Cardiac muscle cell (in vitro differentiated cells and primary cell): ENCODE data around the gene PRKG1. TPM values are rescaled to one million over a fixed set of nuclear protein-coding genes. Genes with fewer than 3 reads are reported as not detected.

ENCODE experiments used
- DNase-seq, 2 donors: peaks; one replicate each; pipeline versions ENCODE4 v3.0.0 to v3.0.0-alpha.2; 2010 to 2017; ENCODE audit warnings: low read depth in 1 of 2, low spot score in 1 of 2
- H3K27ac ChIP-seq: fragments of 200-600 bp; sonication (generic); 2 replicates; pipeline ENCODE4 v1.5.1; 2016
- H3K27me3 ChIP-seq: fragments of 200-600 bp; sonication (generic); 2 replicates; pipeline ENCODE4 v1.6.0; 2016; ENCODE audit warnings: control low read depth
- H3K36me3 ChIP-seq: fragments of 200-600 bp; sonication (generic); 2 replicates; pipeline ENCODE4 v1.5.1; 2016; ENCODE audit warnings: control low read depth
- H3K4me1 ChIP-seq: fragments of 200-600 bp; sonication (generic); 2 replicates; pipeline ENCODE4 v1.8.1; 2017; ENCODE audit warnings: low read depth, mild to moderate bottlenecking, mixed run types
- H3K4me3 ChIP-seq: fragments of 200-600 bp; sonication (generic); 2 replicates; pipeline ENCODE4 v1.5.1; 2016; ENCODE audit warnings: mild to moderate bottlenecking
- H3K9me3 ChIP-seq: fragments of 200-600 bp; sonication (generic); 2 replicates; pipeline ENCODE4 v1.5.1; 2017; ENCODE audit warnings: low read depth, mild to moderate bottlenecking, control low read depth
- CTCF ChIP-seq: IDR thresholded peaks from 2 replicates; pipeline ENCODE4 v1.5.1; 2012; ENCODE audit warnings: low read depth, mild to moderate bottlenecking, low read length
- polyA plus RNA-seq: library from polyadenylated mRNA; unstranded; fragments of >200 nt; fragmentation: Nextera tagmentation; extraction: Ambion mirVana; gene quantifications from 2 replicates; pipeline ENCODE4 v1.2.1, GENCODE V29; 2016
- total RNA-seq: library from RNA; depleted of rRNA; stranded (reverse); fragments of >200 nt; gene quantifications from 2 replicates; pipeline ENCODE4 v1.2.3, GENCODE V29; 2016

PRKG1 gene
- total and polyA plus RNA-seq, 2 experiments from 2014 or later, result 2.9 to 13.3 TPM

- H3K27me3 ChIP-seq, result no peaks in the 10 kb centered on the region
- TF ChIP-seq CTCF, result no peak
- no peak overlapping the region for H3K27ac ChIP-seq
- no peaks in the 10 kb centered on the region for H3K9me3 ChIP-seq
- H3K4me3 ChIP-seq, result no peak overlapping the region
- H3K36me3 ChIP-seq, result no peaks in the 10 kb centered on the region
- no peak for DNase-seq
- no peaks in the 10 kb centered on the region for H3K4me1 ChIP-seq
Observed at GRCh38 chr10:51196508-51197175, 122.4 kb downstream of the PRKG1 start.

GRCh38 chr10:51198170-51198569 lies 123.9 kb downstream of the PRKG1 start:
- Histone ChIP-seq H3K36me3 (no peaks in the 10 kb centered on the region), H3K27me3 (no peaks in the 10 kb centered on the region), H3K27ac (no peak overlapping the region), H3K9me3 (no peaks in the 10 kb centered on the region), H3K4me3 (no peak overlapping the region), H3K4me1 (no peaks in the 10 kb centered on the region)
- no peak for DNase-seq
- no peak for TF ChIP-seq CTCF

- Histone ChIP-seq H3K27me3 (no peaks in the 10 kb centered on the region), H3K9me3 (no peaks in the 10 kb centered on the region), H3K27ac (no peak overlapping the region), H3K4me3 (no peak overlapping the region), H3K36me3 (no peaks in the 10 kb centered on the region), H3K4me1 (no peaks in the 10 kb centered on the region)
- DNase-seq, result no peak
- TF ChIP-seq CTCF, result no peak
Observed at GRCh38 chr10:51201947-51202346, 127.7 kb downstream of the PRKG1 start.

- no peak overlapping the region for H3K4me3 ChIP-seq
- no peaks in the 10 kb centered on the region for H3K27me3 ChIP-seq
- H3K9me3 ChIP-seq, result no peaks in the 10 kb centered on the region
- no peak overlapping the region for H3K27ac ChIP-seq
- DNase-seq, result no peak
- TF ChIP-seq CTCF, result no peak
- no peaks in the 10 kb centered on the region for H3K4me1 ChIP-seq
- no peaks in the 10 kb centered on the region for H3K36me3 ChIP-seq
Observed at GRCh38 chr10:51203359-51203758, 129.1 kb downstream of the PRKG1 start.

- Histone ChIP-seq H3K9me3 (no peaks in the 10 kb centered on the region), H3K27me3 (no peaks in the 10 kb centered on the region), H3K27ac (no peak overlapping the region), H3K4me1 (no peaks in the 10 kb centered on the region), H3K4me3 (no peak overlapping the region), H3K36me3 (no peaks in the 10 kb centered on the region)
- no peak for DNase-seq
- no peak for TF ChIP-seq CTCF
Observed at GRCh38 chr10:51204066-51204465, 129.8 kb downstream of the PRKG1 start.
